Measurements from ENCODE around the gene CDKAL1. TPM values are rescaled to one million over a fixed set of nuclear protein-coding genes. Genes with fewer than 3 reads are reported as not detected.
"Not testable (repeated sequence)": the region's sequence is repeated elsewhere in the genome, so short reads cannot be mapped to it uniquely, and the experiment has no call there.

Gene CDKAL1
- total RNA-seq, 4 donors from 2014 or later, result 13.5 to 21.2 (median 17.3) TPM

GRCh38 chr6:20633566-20634340 lies 99.5 kb downstream of the CDKAL1 start:
- no peak for DNase-seq (ENCODE audit: low spot score in 2 of 2)
- Histone ChIP-seq H3K36me3 (peaks cover 0 to 3% (median 0%) of the 10 kb centered on the region in 3 donors), H3K4me1 (no peaks in the 10 kb centered on the region), H3K27me3 (no peaks in the 10 kb centered on the region), H3K9me3 (no peaks in the 10 kb centered on the region), H3K4me3 (no peak overlapping the region), H3K27ac (no peak overlapping the region)
- TF ChIP-seq EP300 (IDR thresholded peaks at IDR 0.05), result no peak
- 62 to 77% methylated on average over 2 of the region's 2 CpGs for WGBS, 2 donors

- H3K4me3 ChIP-seq, result no peak overlapping the region
- H3K27ac ChIP-seq, result no peak overlapping the region
- no peak for DNase-seq (ENCODE audit: low spot score in 2 of 2)
- 74 to 83% methylated on average over 4 of the region's 4 CpGs for WGBS, 2 donors
- no peak for TF ChIP-seq EP300 (IDR thresholded peaks at IDR 0.05)
- TF ChIP-seq CTCF (IDR thresholded peaks at IDR 0.05), result no peak
- no peak for TF ChIP-seq POLR2A (IDR thresholded peaks at IDR 0.05)
- no peaks in the 10 kb centered on the region for H3K36me3 ChIP-seq
- H3K27me3 ChIP-seq, result no peaks in the 10 kb centered on the region
- H3K4me1 ChIP-seq, result peaks cover 0 to 8% (median 0%) of the 10 kb centered on the region in 4 donors
- no peaks in the 10 kb centered on the region for H3K9me3 ChIP-seq
Measured at GRCh38 chr6:20639161-20639560, 104.9 kb downstream of the CDKAL1 start.

GRCh38 chr6:20640181-20640580 lies 105.9 kb downstream of the CDKAL1 start:
- Histone ChIP-seq H3K9me3 (no peaks in the 10 kb centered on the region), H3K4me1 (peaks cover 0 to 8% (median 0%) of the 10 kb centered on the region in 4 donors), H3K36me3 (no peaks in the 10 kb centered on the region), H3K27ac (no peak overlapping the region), H3K4me3 (no peak overlapping the region), H3K27me3 (no peaks in the 10 kb centered on the region)
- no peak for TF ChIP-seq CTCF (IDR thresholded peaks at IDR 0.05)
- TF ChIP-seq POLR2A (IDR thresholded peaks at IDR 0.05), result no peak
- no peak for TF ChIP-seq EP300 (IDR thresholded peaks at IDR 0.05)
- DNase-seq (ENCODE audit: low spot score in 2 of 2), result no peak
- WGBS, 2 donors, result 53 to 66% methylated on average over 2 of the region's 2 CpGs

- H3K9me3 ChIP-seq, result no peaks in the 10 kb centered on the region
- WGBS, 2 donors, result 82% methylated on average over 4 of the region's 4 CpGs
- H3K36me3 ChIP-seq, result no peaks in the 10 kb centered on the region
- DNase-seq (ENCODE audit: low spot score in 2 of 2), result no peak
- no peak overlapping the region for H3K4me3 ChIP-seq
- no peak for TF ChIP-seq EP300 (IDR thresholded peaks at IDR 0.05)
- no peak for TF ChIP-seq POLR2A (IDR thresholded peaks at IDR 0.05)
- no peak for TF ChIP-seq CTCF (IDR thresholded peaks at IDR 0.05)
- no peaks in the 10 kb centered on the region for H3K27me3 ChIP-seq
- no peak overlapping the region for H3K27ac ChIP-seq
- peaks cover 0 to 8% (median 0%) of the 10 kb centered on the region in 4 donors for H3K4me1 ChIP-seq
Measured at GRCh38 chr6:20642441-20642840, 108.2 kb downstream of the CDKAL1 start.

GRCh38 chr6:20644667-20645370 lies 110.6 kb downstream of the CDKAL1 start:
- TF ChIP-seq EP300 (IDR thresholded peaks at IDR 0.05) (no peak), POLR2A (IDR thresholded peaks at IDR 0.05) (no peak), CTCF (IDR thresholded peaks at IDR 0.05) (no peak)
- no peak for DNase-seq (ENCODE audit: low spot score in 2 of 2)
- Histone ChIP-seq H3K27me3 (no peaks in the 10 kb centered on the region), H3K4me1 (peaks cover 0 to 8% (median 0%) of the 10 kb centered on the region in 4 donors), H3K4me3 (no peak overlapping the region), H3K36me3 (peaks cover 0 to 6% (median 0%) of the 10 kb centered on the region in 3 donors), H3K9me3 (no peaks in the 10 kb centered on the region), H3K27ac (no peak overlapping the region)
- 81 to 90% methylated on average over 5 of the region's 5 CpGs for WGBS, 2 donors

GRCh38 chr6:20645572-20645971 lies 111.3 kb downstream of the CDKAL1 start:
- not testable (repeated sequence) for H3K4me3 ChIP-seq; H3K9me3 ChIP-seq; H3K27ac ChIP-seq; H3K27me3 ChIP-seq; H3K36me3 ChIP-seq; H3K4me1 ChIP-seq; DNase-seq (ENCODE audit: low spot score in 2 of 2)
- WGBS, 2 donors, result 80 to 93% methylated on average over 6 of the region's 6 CpGs

All from tibial nerve (tissue), 4 donors.